Stimulated activated naive CD8-positive, alpha-beta T cell treated with anti-CD3 and anti-CD28 coated beads, Interleukin-15, Interleukin-2, amounts not matched to agents 100 ng/mL and 50 ng/mL, for 24 hours (primary cell): ENCODE data around the gene UNC5C.

Experiments used
- H3K27ac Mint-ChIP-seq: one replicate; pipeline ENCODE4 v1.8.0; 2021; ENCODE audit warnings: mild to moderate bottlenecking, mixed read lengths
- H3K27me3 Mint-ChIP-seq: one replicate; pipeline ENCODE4 v1.8.0; 2021; ENCODE audit warnings: mixed read lengths
- H3K36me3 Mint-ChIP-seq: one replicate; pipeline ENCODE4 v1.8.0; 2021; ENCODE audit warnings: low read depth, mixed read lengths
- H3K4me1 Mint-ChIP-seq: one replicate; pipeline ENCODE4 v1.8.0; 2021; ENCODE audit warnings: low read depth, mixed read lengths
- H3K4me3 Mint-ChIP-seq: one replicate; pipeline ENCODE4 v1.8.0; 2021; ENCODE audit warnings: mild to moderate bottlenecking, mixed read lengths
- H3K9me3 Mint-ChIP-seq: one replicate; pipeline ENCODE4 v1.8.0; 2021; ENCODE audit warnings: mixed read lengths

Gene UNC5C

DNA sequence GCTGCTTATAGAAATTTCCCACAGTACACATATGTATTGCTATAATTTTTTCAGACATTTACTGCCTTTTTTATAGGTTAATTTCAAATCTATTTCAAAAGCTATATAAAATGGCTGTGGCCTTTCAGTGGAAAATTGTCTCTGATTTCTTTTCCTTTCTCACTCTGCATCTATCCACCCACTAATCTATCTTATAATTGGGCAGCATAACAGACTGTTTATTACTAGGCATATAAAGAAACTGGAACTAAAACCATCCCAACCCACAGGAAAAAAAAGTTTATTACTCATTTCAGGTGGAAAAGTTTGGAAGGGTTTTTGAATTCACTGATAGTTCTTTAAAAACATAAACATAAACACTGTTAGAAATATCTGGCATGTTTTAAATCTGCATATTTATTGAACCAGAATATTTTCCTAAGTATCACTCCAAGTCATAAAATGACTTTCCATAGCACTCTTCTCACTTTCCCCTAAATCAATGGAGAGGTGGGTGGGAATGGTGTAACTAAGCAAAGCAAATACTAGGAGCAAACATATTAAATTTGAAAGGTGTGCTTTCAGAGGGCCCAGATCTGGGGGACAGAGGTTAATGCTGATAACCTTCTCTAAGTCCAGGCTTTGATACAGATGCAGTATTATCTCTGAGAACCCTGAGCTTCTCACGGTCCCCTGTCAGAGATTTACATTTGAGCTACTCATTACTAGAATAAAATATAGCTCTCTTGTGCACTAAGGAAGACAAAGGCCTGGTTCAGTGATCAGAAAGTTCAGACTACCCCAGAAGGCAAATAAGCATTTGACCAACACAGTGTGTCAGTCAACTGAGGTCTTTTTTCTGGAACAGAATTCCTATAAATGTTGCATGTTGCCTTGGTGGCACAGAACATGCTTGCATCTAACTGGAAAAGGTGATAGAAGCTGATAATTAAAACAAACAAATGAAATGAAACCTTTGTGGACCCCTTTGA is 328.3 kb downstream of the UNC5C start:
- Mint-ChIP-seq H3K27me3 (no peaks in the 10 kb centered on the region), H3K36me3 (no peaks in the 10 kb centered on the region), H3K9me3 (no peaks in the 10 kb centered on the region), H3K4me3 (no peak overlapping the region), H3K27ac (no peak overlapping the region), H3K4me1 (no peaks in the 10 kb centered on the region)

DNA sequence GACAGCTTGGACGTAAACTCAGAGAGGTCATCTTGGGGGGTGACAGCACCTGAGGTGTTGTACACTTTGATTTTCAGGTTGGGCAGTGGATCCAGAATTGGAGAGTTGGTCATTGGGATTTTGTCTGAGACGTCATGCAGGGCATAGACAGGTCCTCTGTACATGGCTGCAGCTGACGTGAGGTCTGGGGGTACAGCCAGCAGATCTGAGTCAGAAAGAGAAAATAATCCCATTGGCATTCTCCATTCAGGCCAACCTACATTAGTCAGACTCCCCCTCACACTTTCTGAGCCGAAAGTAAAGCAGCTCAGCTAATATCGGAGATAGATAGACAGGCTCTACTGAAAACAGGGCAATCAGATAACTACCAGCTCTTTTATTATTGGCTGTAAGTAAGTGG is 329.7 kb downstream of the UNC5C start:
- Mint-ChIP-seq H3K36me3 (no peaks in the 10 kb centered on the region), H3K27ac (no peak overlapping the region), H3K4me3 (no peak overlapping the region), H3K4me1 (no peaks in the 10 kb centered on the region), H3K9me3 (no peaks in the 10 kb centered on the region), H3K27me3 (no peaks in the 10 kb centered on the region)

DNA sequence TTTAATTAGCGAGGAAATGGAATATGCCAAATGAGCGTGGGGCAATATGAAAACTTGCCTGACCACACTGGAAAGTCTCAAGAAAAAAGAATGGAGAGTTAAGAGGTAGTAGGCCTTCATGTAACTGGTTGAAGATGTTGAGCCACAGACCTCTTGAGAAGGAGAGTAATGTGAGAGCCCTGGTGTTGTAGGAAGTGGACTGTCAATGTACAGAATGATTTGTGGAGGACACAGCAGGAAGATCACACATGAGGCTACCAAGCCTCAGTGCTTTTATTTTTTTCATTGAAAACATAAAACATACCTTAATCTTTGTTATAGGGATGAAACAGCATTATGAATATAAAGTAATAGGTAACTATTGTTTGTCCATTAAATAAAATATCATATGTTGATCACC is 331.6 kb downstream of the UNC5C start:
- no peaks in the 10 kb centered on the region for H3K9me3 Mint-ChIP-seq
- no peaks in the 10 kb centered on the region for H3K36me3 Mint-ChIP-seq
- no peaks in the 10 kb centered on the region for H3K27me3 Mint-ChIP-seq
- no peak overlapping the region for H3K4me3 Mint-ChIP-seq
- no peaks in the 10 kb centered on the region for H3K4me1 Mint-ChIP-seq
- no peak overlapping the region for H3K27ac Mint-ChIP-seq

DNA sequence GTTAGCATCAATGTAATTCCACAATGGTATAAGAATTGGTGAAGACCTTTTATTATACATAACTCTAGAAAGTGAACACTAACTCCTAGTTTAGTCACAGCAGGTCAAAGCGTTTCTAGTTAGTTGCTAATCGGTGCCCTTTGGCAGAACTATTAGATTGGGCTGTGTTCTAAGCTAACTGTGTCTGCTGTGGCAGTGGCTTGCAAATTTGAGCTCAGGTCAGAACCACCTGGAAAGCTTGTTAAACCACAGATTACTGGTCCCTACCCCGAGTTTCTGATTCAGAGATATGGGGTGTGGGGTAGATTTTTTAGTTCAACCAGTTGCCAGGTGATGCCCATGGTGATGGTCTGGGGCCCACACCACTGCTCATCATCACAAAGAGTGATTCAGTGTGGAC is 332.1 kb downstream of the UNC5C start:
- H3K27me3 Mint-ChIP-seq: no peaks in the 10 kb centered on the region
- H3K27ac Mint-ChIP-seq: no peak overlapping the region
- no peaks in the 10 kb centered on the region for H3K9me3 Mint-ChIP-seq

DNA sequence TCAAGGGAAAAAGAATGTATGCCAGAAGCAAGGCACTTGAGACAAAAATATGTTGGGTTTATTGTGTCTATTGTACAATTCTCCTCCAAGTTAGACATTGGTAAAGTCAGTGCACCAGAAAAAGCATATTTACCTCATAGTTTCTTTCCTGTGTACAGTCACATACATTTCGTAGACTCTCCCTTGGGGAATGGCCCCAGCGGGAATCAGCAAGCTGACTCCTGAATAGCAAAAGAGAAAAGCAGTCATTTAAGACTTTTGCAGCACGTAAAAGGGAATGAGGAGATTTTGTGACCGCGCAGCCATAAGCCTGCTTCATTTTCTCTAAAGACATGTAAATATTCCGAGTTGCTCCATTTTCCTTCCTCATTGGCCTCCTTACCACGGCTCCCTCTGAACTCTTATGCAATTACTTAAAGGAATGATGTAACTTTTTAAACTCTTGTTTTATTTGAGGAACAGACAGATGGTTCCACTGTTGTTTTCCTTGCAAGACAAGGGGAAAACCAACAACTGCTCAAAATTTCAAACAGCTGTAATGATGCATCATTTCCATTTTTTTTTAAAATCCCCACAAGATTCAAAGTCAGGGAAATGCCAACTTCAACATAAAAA is 332.7 kb downstream of the UNC5C start:
- Mint-ChIP-seq H3K4me3 (no peak overlapping the region), H3K4me1 (no peaks in the 10 kb centered on the region), H3K36me3 (no peaks in the 10 kb centered on the region), H3K27me3 (no peaks in the 10 kb centered on the region), H3K27ac (no peak overlapping the region), H3K9me3 (no peaks in the 10 kb centered on the region)

More for the DNA sequence above, 332.1 kb downstream of the UNC5C start:
- H3K4me3 Mint-ChIP-seq: no peak overlapping the region
- no peaks in the 10 kb centered on the region for H3K36me3 Mint-ChIP-seq
- no peaks in the 10 kb centered on the region for H3K4me1 Mint-ChIP-seq

DNA sequence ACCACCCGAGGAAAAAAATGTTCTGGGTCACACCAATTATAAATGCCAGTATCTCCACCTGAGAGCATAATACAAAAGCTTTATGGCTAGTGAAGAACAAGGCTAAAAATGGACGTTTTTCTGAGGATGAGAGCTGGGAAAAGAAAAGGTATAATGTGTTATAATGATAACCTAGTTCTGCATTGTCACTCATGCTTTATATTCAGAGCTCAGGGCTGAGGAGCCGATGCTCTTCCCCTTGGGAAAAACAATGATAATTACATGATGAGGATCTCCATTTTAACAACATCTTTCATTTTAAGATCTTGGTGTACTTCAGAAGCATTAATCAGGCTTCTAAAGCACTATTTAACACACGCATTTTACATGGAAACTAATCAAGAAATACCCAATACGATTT is 333.7 kb downstream of the UNC5C start:
- H3K4me3 Mint-ChIP-seq: no peak overlapping the region
- H3K27me3 Mint-ChIP-seq: no peaks in the 10 kb centered on the region
- no peaks in the 10 kb centered on the region for H3K9me3 Mint-ChIP-seq
- no peaks in the 10 kb centered on the region for H3K36me3 Mint-ChIP-seq
- no peaks in the 10 kb centered on the region for H3K4me1 Mint-ChIP-seq
- no peak overlapping the region for H3K27ac Mint-ChIP-seq

DNA sequence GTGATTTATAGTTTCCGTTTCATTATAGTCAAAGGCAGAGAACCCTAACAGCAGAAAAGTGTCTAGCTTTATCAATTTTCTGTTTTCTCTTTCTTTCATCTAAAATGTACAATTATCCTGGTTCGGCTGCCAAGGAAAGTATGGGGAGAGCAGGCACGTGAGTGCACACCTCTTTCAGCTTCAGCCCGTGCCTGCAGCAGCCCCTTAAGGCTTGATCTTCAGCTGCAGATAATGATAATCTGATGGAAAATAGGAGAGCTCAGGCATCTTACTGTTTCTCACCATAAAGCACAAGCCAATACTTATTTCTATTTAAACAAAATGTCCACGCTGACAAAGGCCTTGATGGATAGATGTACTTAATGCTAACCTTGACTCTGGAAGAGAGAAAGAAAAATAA is 334.4 kb downstream of the UNC5C start:
- Mint-ChIP-seq H3K9me3 (no peaks in the 10 kb centered on the region), H3K4me1 (no peaks in the 10 kb centered on the region), H3K27me3 (no peaks in the 10 kb centered on the region)

DNA sequence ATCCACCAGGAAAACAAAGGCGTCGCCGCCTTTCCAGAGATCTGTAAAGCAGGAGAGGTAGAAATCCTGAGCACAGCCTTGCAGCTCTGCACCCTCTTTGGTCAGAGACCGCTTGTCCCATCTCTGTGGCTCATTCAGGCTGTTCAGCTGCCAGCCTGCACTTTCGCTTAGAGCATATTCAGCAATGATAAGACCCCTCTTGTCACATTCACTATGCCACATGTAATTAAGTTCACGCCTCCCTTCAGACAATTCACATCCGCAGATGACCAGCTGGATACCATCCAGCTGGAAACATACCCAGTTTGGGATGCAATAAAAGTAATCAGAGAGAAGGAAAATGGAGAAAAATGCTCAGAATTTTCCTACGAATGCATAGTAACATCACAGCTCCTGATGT is 335.4 kb downstream of the UNC5C start:
- H3K27me3 Mint-ChIP-seq: no peaks in the 10 kb centered on the region
- H3K4me3 Mint-ChIP-seq: no peak overlapping the region
- no peaks in the 10 kb centered on the region for H3K9me3 Mint-ChIP-seq
- no peak overlapping the region for H3K27ac Mint-ChIP-seq
- H3K36me3 Mint-ChIP-seq: no peaks in the 10 kb centered on the region
- H3K4me1 Mint-ChIP-seq: no peaks in the 10 kb centered on the region

More for the DNA sequence above, 334.4 kb downstream of the UNC5C start:
- H3K4me3 Mint-ChIP-seq: no peak overlapping the region
- no peak overlapping the region for H3K27ac Mint-ChIP-seq
- no peaks in the 10 kb centered on the region for H3K36me3 Mint-ChIP-seq

DNA sequence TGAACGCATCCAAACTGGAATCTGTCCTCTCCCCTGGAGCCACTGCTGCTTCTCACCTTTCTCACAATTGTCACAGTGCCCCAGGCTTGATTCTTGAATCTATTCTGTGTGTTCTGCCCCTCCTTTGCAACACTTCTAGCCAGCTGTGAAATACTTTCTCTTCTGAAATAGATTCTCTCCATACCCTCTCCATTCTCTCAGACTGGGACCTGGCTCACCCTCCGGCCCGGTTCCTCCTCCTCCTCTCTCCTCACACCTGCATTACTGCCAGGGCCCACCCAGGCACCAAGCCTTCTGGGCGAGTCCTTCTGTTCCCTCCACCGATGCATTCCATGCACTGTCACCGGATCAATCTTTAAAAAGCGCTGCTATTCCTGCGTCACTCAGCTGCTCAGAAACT is 336.1 kb downstream of the UNC5C start:
- H3K27ac Mint-ChIP-seq: no peak overlapping the region
- no peaks in the 10 kb centered on the region for H3K4me1 Mint-ChIP-seq
- no peaks in the 10 kb centered on the region for H3K9me3 Mint-ChIP-seq
- no peaks in the 10 kb centered on the region for H3K27me3 Mint-ChIP-seq
- H3K36me3 Mint-ChIP-seq: no peaks in the 10 kb centered on the region
- no peak overlapping the region for H3K4me3 Mint-ChIP-seq

DNA sequence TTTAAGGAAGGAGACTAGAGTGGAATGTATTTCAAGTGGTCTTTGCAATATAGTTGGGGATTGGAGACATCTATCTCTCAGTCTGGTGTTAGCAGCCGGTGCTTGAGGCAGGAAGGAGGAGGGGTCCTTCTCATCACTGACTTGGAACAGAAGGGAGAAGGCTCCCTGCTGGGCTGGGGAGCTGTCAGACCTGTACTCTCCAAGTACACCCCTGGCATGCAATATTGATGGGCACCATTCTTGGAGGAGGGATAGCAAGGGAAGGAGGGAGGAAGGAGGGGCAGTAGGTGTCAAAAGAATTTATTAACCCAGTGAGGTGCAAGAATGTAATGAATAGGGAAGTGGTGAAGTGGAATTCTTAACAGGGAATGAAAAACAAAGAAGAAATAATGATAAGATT is 338.8 kb downstream of the UNC5C start:
- H3K27me3 Mint-ChIP-seq: no peaks in the 10 kb centered on the region
- H3K4me3 Mint-ChIP-seq: no peak overlapping the region
- no peak overlapping the region for H3K27ac Mint-ChIP-seq
- no peaks in the 10 kb centered on the region for H3K4me1 Mint-ChIP-seq
- no peaks in the 10 kb centered on the region for H3K36me3 Mint-ChIP-seq
- no peaks in the 10 kb centered on the region for H3K9me3 Mint-ChIP-seq

DNA sequence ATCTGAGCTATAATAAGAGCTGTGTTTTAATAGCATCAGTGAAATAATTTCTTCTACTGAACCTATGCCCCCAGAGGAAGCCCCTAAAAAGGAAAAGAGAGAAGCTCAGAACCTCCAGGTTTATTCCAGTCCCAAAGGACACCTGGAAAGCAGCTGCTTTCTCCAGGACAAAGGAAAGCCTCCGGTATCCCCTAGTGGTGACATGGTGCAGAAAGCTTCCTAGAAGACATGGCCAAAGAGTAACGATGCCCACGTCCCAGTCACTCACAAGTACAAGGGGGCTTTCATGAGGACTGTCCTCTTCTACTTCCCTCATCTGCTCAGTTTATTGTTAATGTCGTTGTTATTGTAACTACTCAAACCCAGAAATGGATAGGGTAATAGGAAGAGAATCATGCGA is 343.9 kb downstream of the UNC5C start:
- Mint-ChIP-seq H3K27me3 (no peaks in the 10 kb centered on the region), H3K27ac (no peak overlapping the region), H3K4me3 (no peak overlapping the region), H3K36me3 (no peaks in the 10 kb centered on the region), H3K4me1 (no peaks in the 10 kb centered on the region), H3K9me3 (no peaks in the 10 kb centered on the region)

DNA sequence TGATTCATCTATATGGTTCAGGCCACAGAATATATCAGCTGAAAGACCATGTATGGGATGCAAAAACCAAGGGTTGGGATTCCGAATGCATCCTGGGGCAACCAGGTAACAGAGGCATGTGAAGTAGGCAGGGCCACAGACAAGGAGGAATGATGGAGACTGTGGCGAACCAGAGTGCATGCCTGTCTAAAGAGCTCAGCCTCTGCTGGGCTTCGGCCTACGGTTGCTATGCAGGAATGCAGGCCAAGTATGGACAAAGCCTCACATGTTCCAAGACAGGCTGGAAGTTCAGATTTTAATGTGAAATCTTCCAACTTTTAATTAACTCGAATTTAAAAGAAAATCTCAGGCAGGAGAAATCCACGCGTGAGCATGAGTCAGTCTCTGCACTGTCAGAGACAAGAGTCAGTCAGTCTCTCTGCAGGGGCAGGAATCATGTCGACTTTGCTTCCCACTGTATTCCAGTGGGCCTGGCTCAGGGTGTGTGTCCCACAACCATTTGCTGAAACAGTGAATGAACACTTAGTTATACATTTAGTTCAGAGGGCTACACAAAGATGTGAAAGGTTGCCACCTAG is 344.4 kb downstream of the UNC5C start:
- H3K27ac Mint-ChIP-seq: no peak overlapping the region
- H3K9me3 Mint-ChIP-seq: no peaks in the 10 kb centered on the region
- H3K27me3 Mint-ChIP-seq: no peaks in the 10 kb centered on the region
- no peak overlapping the region for H3K4me3 Mint-ChIP-seq
- no peaks in the 10 kb centered on the region for H3K36me3 Mint-ChIP-seq
- no peaks in the 10 kb centered on the region for H3K4me1 Mint-ChIP-seq

DNA sequence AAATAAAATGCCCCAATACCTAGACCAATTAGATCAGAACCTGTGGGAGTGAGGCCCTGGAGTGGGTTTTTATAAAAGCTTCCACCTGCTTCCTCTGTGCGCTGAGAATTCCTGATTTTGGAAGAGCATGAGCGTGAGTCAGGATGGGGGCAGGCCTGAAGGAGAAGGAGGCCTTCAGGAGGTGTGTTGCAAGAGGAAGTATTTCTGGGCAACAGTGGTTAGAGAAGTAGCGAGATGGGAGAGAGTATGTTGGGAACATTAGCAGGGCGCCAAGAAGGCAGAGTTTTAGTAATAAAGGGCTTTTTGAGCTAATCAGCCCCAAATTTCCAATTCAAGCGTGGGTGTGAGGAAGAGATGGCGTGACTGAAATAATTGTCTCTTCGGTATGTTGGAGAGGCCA is 349.8 kb downstream of the UNC5C start:
- H3K36me3 Mint-ChIP-seq: no peaks in the 10 kb centered on the region

DNA sequence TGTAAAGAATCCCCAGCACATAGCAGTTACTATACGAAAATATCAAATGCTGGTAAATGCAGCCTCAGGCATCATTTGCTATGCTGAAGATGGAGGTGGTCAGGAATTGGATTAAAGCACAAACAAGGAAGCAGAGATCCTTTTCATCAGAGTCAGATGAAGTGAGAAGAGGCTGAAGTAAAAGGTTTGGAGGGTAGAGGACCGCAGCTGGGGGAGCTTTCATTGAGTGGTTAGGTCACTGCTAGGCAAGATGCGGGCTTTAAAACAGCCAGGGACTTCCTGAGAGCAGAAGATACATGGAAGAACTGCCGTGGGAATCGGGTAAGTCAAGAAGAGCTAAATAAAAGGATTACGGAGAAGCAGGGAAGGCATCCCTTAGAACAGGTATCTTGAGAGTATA is 351.4 kb downstream of the UNC5C start:
- no peaks in the 10 kb centered on the region for H3K27me3 Mint-ChIP-seq
- no peak overlapping the region for H3K4me3 Mint-ChIP-seq
- H3K4me1 Mint-ChIP-seq: peaks cover 6% of the 10 kb centered on the region
- H3K9me3 Mint-ChIP-seq: no peaks in the 10 kb centered on the region
- no peaks in the 10 kb centered on the region for H3K36me3 Mint-ChIP-seq
- no peak overlapping the region for H3K27ac Mint-ChIP-seq

More for the DNA sequence above, 349.8 kb downstream of the UNC5C start:
- H3K27me3 Mint-ChIP-seq: no peaks in the 10 kb centered on the region
- H3K27ac Mint-ChIP-seq: no peak overlapping the region
- no peak overlapping the region for H3K4me3 Mint-ChIP-seq
- H3K4me1 Mint-ChIP-seq: no peaks in the 10 kb centered on the region
- H3K9me3 Mint-ChIP-seq: no peaks in the 10 kb centered on the region

DNA sequence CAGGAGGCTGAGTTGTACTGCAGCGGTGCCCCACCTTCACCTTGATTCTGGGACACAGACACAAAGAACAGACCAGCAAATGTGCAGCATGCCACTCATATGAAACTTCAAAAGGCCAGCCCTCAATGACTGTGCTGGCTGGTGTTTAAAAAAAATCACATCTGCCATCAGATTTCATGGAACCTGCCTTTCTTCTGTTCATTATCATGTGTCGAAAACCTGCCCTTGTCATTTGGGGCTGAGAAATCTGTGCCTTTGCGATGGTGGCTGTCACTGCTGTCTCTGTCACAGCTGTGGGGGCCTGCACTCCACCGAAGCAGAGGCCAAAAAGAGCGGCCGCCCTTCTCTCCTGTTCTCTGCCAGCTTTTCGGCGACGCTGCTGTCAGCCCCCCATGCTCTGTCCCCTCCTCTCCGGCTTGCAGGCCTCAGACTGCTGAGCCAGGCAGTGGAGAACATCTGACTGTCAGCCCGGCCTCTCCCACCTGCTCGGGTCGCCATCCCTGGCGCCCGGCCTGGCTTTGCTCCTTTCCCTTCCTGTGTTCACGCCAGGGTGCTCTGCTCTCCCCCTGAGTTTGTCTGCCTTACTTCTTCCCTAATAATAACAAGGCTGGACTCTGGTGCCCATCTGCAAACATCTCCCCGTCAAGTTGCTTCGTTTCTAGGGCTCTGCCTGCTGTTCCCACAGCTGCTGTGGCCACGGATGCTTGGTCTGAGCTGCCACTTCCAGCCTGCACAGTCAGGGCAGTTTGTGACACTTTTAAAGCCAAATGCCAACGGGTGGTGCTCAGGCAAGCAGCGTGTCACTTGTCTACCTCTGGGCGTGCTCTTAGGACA is 355.2 kb downstream of the UNC5C start:
- H3K4me1 Mint-ChIP-seq: peaks cover 10% of the 10 kb centered on the region

More for the DNA sequence above, 355.2 kb downstream of the UNC5C start:
- Mint-ChIP-seq H3K9me3 (no peaks in the 10 kb centered on the region), H3K27ac (no peak overlapping the region), H3K27me3 (no peaks in the 10 kb centered on the region), H3K36me3 (no peaks in the 10 kb centered on the region), H3K4me3 (no peak overlapping the region)
